Measurements from ENCODE around the gene SLC6A20. TPM values are rescaled to one million over a fixed set of nuclear protein-coding genes. Genes with fewer than 3 reads are reported as not detected.

SLC6A20 gene
- total RNA-seq, 1 donor from 2014 or later: not detected

DNA sequence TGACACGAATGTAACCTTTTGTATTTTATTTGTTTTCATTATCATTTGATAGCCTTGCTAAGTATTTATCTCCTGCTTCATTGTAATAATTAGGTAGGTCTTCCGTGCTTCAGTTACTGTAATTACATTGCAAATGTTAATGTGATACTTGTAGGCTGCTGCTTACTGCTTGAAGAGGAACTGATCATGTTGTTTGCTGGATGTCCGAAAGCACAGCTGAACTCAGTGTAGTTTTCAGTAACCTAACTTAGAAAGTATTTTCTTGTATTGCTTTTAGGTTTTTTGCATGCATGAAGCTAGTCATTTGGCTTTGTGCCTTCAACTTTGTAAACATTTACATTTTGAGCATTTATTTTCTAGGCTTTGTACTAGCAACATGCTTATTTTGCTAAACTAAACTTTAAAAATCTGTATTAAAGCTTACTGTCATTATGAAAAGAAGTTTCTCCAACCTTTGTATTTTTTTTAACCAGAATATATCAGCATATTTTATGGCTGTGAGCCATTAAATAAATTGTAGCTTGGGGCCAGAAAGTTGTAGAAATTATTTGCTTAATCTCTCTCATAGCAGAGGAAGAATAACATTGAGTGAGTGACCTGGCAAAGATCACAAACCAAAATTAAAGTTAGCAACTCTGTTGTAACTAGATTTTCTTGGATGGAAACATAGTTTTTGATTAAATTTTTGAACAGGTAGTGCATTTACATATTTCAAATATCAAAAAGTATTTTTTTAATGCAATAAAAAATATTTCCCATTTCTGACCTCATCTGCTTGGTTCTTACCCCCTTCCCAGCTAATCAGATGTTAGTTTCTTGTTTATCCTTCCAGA is 76.5 kb downstream of the SLC6A20 start:
- Histone ChIP-seq H3K27me3 (ENCODE audit: control insufficient read depth, insufficient read depth, low read length) (no peaks in the 10 kb centered on the region), H3K36me3 (ENCODE audit: control insufficient read depth, insufficient read depth, low read length) (peaks cover 10% of the 10 kb centered on the region), H3K4me3 (ENCODE audit: low read depth, low read length) (no peak overlapping the region)
- TF ChIP-seq, protein P1, sequence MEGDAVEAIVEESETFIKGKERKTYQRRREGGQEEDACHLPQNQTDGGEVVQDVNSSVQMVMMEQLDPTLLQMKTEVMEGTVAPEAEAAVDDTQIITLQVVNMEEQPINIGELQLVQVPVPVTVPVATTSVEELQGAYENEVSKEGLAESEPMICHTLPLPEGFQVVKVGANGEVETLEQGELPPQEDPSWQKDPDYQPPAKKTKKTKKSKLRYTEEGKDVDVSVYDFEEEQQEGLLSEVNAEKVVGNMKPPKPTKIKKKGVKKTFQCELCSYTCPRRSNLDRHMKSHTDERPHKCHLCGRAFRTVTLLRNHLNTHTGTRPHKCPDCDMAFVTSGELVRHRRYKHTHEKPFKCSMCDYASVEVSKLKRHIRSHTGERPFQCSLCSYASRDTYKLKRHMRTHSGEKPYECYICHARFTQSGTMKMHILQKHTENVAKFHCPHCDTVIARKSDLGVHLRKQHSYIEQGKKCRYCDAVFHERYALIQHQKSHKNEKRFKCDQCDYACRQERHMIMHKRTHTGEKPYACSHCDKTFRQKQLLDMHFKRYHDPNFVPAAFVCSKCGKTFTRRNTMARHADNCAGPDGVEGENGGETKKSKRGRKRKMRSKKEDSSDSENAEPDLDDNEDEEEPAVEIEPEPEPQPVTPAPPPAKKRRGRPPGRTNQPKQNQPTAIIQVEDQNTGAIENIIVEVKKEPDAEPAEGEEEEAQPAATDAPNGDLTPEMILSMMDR (IDR thresholded peaks at IDR 0.05; ENCODE audit: insufficient read depth, low read length, severe bottlenecking): no peak
- FAIRE-seq (no peak), DNase-seq (ENCODE audit: low read depth) (no peak)

GRCh38 chr3:45716790-45717336 is 79.5 kb downstream of the SLC6A20 start:
- Histone ChIP-seq H3K36me3 (ENCODE audit: control insufficient read depth, insufficient read depth, low read length) (peaks cover 11% of the 10 kb centered on the region), H3K27me3 (ENCODE audit: control insufficient read depth, insufficient read depth, low read length) (no peaks in the 10 kb centered on the region), H3K4me3 (ENCODE audit: low read depth, low read length) (no peak overlapping the region)
- DNase-seq (ENCODE audit: low read depth) (peak; percentile 14), FAIRE-seq (no peak)
- TF ChIP-seq, protein P1 (IDR thresholded peaks at IDR 0.05; ENCODE audit: insufficient read depth, low read length, severe bottlenecking): no peak

GRCh38 chr3:45715945-45716344 is 80.4 kb downstream of the SLC6A20 start:
- TF ChIP-seq, protein P1 (IDR thresholded peaks at IDR 0.05; ENCODE audit: insufficient read depth, low read length, severe bottlenecking): no peak
- DNase-seq (ENCODE audit: low read depth) (no peak), FAIRE-seq (no peak)
- Histone ChIP-seq H3K36me3 (ENCODE audit: control insufficient read depth, insufficient read depth, low read length) (peaks cover 13% of the 10 kb centered on the region), H3K27me3 (ENCODE audit: control insufficient read depth, insufficient read depth, low read length) (no peaks in the 10 kb centered on the region), H3K4me3 (ENCODE audit: low read depth, low read length) (no peak overlapping the region)

DNA sequence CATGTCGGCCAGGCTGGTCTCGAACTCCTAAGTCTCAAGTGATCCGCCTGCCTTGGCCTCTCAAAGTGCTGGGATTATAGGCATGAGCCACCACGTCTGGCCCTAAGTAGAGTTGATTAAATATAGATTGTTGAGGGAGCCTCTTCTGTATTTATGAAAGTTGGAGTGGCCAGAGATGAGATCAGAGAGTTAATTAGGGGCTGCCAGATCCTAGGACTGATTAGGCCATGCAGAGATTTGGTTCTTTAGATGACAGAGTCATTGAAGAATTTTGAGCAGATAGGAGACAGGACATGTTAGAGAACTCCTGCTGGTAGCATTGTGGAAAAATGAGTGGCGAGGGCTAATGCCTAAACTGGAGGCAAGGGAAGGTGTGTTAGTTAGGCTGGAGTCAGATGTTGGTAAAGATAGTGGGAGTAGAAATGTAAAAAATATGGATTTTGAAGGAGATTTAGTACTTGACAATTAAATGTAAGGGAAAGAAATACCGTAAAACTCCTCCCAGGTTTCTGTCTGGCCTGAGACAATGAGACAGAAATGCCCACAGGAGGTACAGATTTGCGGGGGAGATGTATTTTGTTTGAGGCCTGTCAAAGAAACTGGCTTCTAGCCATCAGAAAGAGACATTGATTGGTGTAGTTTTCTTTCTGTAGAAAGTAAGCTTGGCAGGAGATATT is 83.8 kb downstream of the SLC6A20 start:
- FAIRE-seq (no peak), DNase-seq (ENCODE audit: low read depth) (no peak)
- TF ChIP-seq, protein P1 (IDR thresholded peaks at IDR 0.05; ENCODE audit: insufficient read depth, low read length, severe bottlenecking): no peak
- H3K36me3 ChIP-seq (ENCODE audit: control insufficient read depth, insufficient read depth, low read length): peaks cover 11% of the 10 kb centered on the region
- no peaks in the 10 kb centered on the region for H3K27me3 ChIP-seq (ENCODE audit: control insufficient read depth, insufficient read depth, low read length)
- H3K4me3 ChIP-seq (ENCODE audit: low read depth, low read length): no peak overlapping the region

- DNase-seq (ENCODE audit: low read depth) (no peak), FAIRE-seq (no peak)
- Histone ChIP-seq H3K36me3 (ENCODE audit: control insufficient read depth, insufficient read depth, low read length) (peaks cover 12% of the 10 kb centered on the region), H3K27me3 (ENCODE audit: control insufficient read depth, insufficient read depth, low read length) (no peaks in the 10 kb centered on the region), H3K4me3 (ENCODE audit: low read depth, low read length) (no peak overlapping the region)
- TF ChIP-seq, protein P1 (IDR thresholded peaks at IDR 0.05; ENCODE audit: insufficient read depth, low read length, severe bottlenecking): no peak
These were observed 84.4 kb downstream of the SLC6A20 start for GRCh38 chr3:45711931-45712330.

All from bronchial epithelial cell (primary cell).